ENCODE results near the gene PRPF18. TPM values are rescaled to one million over a fixed set of nuclear protein-coding genes. Genes with fewer than 3 reads are reported as not detected.

PRPF18 gene
- total RNA-seq, 2 donors from 2014 or later = 18.0 to 40.2 TPM

DNA sequence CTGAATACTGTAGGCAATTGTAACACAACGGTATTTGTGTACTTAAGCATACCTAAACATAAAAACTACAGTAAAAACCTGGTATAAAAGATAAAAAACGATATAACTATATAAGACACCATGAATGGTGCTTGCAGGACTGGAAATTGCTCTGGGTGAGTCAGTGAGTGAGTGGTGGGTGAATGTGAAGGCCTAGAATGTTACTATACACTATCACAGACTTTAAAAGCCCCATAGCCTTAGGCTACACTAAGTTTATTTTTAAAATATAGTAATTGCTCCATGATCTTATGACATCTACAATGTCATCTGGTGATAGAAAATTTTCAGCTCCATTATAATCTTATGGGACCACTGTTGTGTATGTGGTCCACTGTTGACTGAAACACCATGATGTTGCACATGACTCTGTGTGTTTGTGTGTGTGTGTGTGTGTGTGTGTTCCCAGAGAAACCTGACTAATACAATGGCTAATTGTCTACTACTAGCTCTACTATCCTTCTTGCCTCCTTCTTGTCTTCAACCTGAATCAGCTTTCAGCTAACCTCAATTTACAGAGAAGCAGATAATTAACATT, 27.6 kb upstream of the PRPF18 start:
- H3K4me3 ChIP-seq = no peak overlapping the region
- ATAC-seq (ENCODE audit: insufficient number of reproducible peaks, low FRiP score, low read depth) (no peak), DNase-seq (ENCODE audit: low spot score) (no peak)
- no peaks in the 10 kb centered on the region for H3K4me1 ChIP-seq (ENCODE audit: control insufficient read depth in 1 of 2, low read depth in 2 of 2)
- no peaks in the 10 kb centered on the region for H3K36me3 ChIP-seq
- H3K9me3 ChIP-seq = no peaks in the 10 kb centered on the region
- TF ChIP-seq, protein P1, sequence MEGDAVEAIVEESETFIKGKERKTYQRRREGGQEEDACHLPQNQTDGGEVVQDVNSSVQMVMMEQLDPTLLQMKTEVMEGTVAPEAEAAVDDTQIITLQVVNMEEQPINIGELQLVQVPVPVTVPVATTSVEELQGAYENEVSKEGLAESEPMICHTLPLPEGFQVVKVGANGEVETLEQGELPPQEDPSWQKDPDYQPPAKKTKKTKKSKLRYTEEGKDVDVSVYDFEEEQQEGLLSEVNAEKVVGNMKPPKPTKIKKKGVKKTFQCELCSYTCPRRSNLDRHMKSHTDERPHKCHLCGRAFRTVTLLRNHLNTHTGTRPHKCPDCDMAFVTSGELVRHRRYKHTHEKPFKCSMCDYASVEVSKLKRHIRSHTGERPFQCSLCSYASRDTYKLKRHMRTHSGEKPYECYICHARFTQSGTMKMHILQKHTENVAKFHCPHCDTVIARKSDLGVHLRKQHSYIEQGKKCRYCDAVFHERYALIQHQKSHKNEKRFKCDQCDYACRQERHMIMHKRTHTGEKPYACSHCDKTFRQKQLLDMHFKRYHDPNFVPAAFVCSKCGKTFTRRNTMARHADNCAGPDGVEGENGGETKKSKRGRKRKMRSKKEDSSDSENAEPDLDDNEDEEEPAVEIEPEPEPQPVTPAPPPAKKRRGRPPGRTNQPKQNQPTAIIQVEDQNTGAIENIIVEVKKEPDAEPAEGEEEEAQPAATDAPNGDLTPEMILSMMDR (IDR thresholded peaks at IDR 0.05) = no peak
- no peaks in the 10 kb centered on the region for H3K27me3 ChIP-seq (replicated peaks; ENCODE audit: insufficient read depth)
- H3K27ac ChIP-seq = no peak overlapping the region

DNA sequence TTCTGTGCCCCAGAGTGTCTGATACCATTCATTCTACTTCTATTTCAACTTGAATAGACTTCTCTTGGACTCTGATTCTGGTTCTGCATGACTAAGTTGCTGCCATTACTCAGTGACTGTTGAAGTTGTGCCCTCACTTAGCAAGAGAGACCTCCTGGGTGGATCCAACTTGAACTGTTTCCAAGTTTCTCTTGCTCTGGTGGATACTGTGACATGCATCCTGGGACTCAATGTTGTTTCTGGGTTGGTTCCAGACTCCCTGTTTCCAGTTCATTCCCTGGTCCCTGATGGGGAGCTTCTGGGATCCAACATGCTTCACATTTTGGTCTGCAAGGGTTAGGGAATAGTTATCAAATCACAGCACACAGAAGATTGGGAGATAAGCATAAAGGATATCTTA, 26.2 kb upstream of the PRPF18 start:
- Histone ChIP-seq H3K27me3 (replicated peaks; ENCODE audit: insufficient read depth) (no peaks in the 10 kb centered on the region), H3K4me1 (ENCODE audit: control insufficient read depth in 1 of 2, low read depth in 2 of 2) (no peaks in the 10 kb centered on the region), H3K9me3 (no peaks in the 10 kb centered on the region), H3K27ac (no peak overlapping the region), H3K4me3 (no peak overlapping the region), H3K36me3 (no peaks in the 10 kb centered on the region)
- DNase-seq (ENCODE audit: low spot score) (no peak), ATAC-seq (ENCODE audit: insufficient number of reproducible peaks, low FRiP score, low read depth) (no peak)
- TF ChIP-seq, protein P1 (IDR thresholded peaks at IDR 0.05) = no peak

DNA sequence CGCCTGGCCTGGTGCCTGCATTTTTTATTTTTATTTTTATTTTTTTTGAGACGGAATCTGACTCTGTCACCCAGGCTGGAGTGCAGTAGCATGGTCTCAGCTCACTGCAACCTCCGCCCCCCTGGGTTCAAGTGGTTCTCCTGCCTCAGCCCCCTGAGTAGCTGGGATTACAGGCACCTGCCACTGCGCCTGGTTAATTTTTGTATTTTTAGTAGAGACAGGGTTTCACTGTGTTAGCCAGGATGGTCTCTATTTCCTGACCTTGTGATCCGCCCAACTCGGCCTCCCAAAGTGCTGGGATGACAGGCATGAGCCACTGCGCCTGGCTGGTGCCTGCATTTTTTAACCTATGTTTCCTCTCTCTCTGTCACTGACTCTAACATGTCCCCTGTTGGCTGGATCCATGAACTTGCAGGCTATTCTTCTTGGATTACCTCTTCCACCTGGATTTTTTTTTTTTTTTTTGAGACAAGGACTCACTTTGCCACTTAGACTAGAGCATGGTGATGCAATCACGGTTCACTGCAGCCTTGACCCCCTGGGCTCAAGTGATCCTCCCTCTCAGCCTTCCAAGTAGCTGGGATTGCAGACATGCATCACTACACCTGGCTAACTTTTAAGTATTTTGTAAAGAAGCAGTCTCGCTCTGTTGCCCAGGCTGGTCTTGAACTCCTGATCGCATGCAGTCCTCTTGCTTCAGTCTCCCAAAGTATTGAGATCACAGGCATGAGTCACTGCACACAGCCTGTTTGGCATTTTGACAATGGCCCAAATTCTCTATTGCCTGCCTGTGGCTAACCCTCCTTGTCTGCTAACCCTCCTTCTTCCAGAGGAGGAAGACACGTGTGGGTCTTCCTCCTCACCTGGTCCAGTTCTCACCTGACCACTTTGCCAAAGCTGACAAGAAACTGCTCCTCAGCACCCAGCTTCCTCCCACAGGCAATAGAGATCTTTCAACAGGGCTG, 23.0 kb upstream of the PRPF18 start:
- DNase-seq (ENCODE audit: low spot score) = no peak
- no peaks in the 10 kb centered on the region for H3K36me3 ChIP-seq
- H3K27ac ChIP-seq = no peak overlapping the region
- H3K27me3 ChIP-seq (replicated peaks; ENCODE audit: insufficient read depth) = no peaks in the 10 kb centered on the region
- no peaks in the 10 kb centered on the region for H3K4me1 ChIP-seq (ENCODE audit: control insufficient read depth in 1 of 2, low read depth in 2 of 2)
- no peak overlapping the region for H3K4me3 ChIP-seq
- TF ChIP-seq, protein P1 (IDR thresholded peaks at IDR 0.05) = no peak
- no peak for ATAC-seq (ENCODE audit: insufficient number of reproducible peaks, low FRiP score, low read depth)
- H3K9me3 ChIP-seq = no peaks in the 10 kb centered on the region

DNA sequence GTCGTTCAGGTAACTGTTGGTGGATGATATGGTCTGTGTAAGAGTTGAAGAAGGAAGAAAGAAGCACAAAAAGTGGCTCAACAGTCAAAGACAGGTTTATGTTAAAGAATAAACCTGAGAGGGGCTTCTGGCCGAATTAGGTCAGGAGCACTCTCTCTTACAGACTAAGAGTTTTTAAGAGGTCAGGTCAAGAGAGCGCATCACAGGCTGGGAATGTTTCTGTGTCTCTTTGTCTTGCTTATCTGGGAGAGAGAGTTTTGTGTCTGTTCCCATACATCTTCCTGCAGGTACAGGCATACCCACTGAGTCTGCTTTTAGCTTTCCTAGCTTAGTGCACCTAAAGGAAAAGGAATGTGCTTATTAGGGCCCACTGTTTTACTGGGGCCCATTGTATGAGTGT, 22.2 kb upstream of the PRPF18 start:
- Histone ChIP-seq H3K27me3 (replicated peaks; ENCODE audit: insufficient read depth) (no peaks in the 10 kb centered on the region), H3K36me3 (no peaks in the 10 kb centered on the region), H3K27ac (no peak overlapping the region), H3K4me3 (no peak overlapping the region), H3K9me3 (no peaks in the 10 kb centered on the region), H3K4me1 (ENCODE audit: control insufficient read depth in 1 of 2, low read depth in 2 of 2) (no peaks in the 10 kb centered on the region)
- ATAC-seq (ENCODE audit: insufficient number of reproducible peaks, low FRiP score, low read depth) = no peak
- TF ChIP-seq, protein P1 (IDR thresholded peaks at IDR 0.05) = no peak
- DNase-seq (ENCODE audit: low spot score) = no peak

DNA sequence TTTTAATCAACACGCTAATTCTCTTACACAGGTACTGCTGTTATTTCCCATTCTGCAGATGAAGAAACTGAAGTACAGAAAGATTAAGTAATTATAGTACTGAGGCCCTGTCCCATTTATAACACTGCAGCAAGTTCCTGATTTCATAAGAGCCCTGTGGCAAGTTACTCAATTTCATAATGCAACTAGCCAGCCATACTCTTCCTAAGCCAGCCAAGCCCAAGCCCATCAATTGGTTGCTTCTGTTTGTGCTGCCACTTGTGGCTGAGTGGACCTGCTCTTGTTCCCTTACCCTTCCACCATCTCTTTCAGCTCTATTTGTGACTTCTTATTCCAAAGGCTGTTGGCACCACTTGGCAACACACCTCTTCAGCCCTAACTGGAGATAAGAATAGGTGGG, 19.7 kb upstream of the PRPF18 start:
- Histone ChIP-seq H3K4me1 (ENCODE audit: control insufficient read depth in 1 of 2, low read depth in 2 of 2) (no peaks in the 10 kb centered on the region), H3K4me3 (no peak overlapping the region), H3K36me3 (no peaks in the 10 kb centered on the region), H3K27ac (no peak overlapping the region), H3K27me3 (replicated peaks; ENCODE audit: insufficient read depth) (no peaks in the 10 kb centered on the region), H3K9me3 (no peaks in the 10 kb centered on the region)
- ATAC-seq (ENCODE audit: insufficient number of reproducible peaks, low FRiP score, low read depth) (no peak), DNase-seq (ENCODE audit: low spot score) (no peak)
- TF ChIP-seq, protein P1 (IDR thresholded peaks at IDR 0.05) = no peak
